ENCODE data around the gene SLC2A1. TPM values are rescaled to one million over a fixed set of nuclear protein-coding genes. Genes with fewer than 3 reads are reported as not detected.

Gene SLC2A1
- total RNA-seq, 6 donors from 2014 or later: 6.3 to 24.3 (median 10.5) TPM

GRCh38 chr1:42941640-42942330 lies 16.9 kb downstream of the SLC2A1 start:
- Histone ChIP-seq H3K4me3 (no peak overlapping the region), H3K27me3 (no peaks in the 10 kb centered on the region), H3K36me3 (no peaks in the 10 kb centered on the region), H3K27ac (peak overlapping the region; percentile 38 to 71 (median 53)), H3K4me1 (peaks cover 74 to 90% (median 83%) of the 10 kb centered on the region in 4 donors), H3K9me3 (no peaks in the 10 kb centered on the region)
- 45 to 56% methylated on average over 9 of the region's 9 CpGs for WGBS, 2 donors
- DNase-seq (peak in 1 of 2 donors; percentile 95), ATAC-seq (ENCODE audit: low FRiP score in 2 of 2) (peak; percentile 73 to 84)
- no peak for TF ChIP-seq POLR2A (IDR thresholded peaks at IDR 0.05)
- peak; percentile 56 to 80 for TF ChIP-seq POLR2AphosphoS5 (IDR thresholded peaks at IDR 0.05)
- no peak for TF ChIP-seq CTCF (IDR thresholded peaks at IDR 0.05)
- TF ChIP-seq EP300 (IDR thresholded peaks at IDR 0.05): peak in 2 of 4 donors; percentile 56 to 67

DNA sequence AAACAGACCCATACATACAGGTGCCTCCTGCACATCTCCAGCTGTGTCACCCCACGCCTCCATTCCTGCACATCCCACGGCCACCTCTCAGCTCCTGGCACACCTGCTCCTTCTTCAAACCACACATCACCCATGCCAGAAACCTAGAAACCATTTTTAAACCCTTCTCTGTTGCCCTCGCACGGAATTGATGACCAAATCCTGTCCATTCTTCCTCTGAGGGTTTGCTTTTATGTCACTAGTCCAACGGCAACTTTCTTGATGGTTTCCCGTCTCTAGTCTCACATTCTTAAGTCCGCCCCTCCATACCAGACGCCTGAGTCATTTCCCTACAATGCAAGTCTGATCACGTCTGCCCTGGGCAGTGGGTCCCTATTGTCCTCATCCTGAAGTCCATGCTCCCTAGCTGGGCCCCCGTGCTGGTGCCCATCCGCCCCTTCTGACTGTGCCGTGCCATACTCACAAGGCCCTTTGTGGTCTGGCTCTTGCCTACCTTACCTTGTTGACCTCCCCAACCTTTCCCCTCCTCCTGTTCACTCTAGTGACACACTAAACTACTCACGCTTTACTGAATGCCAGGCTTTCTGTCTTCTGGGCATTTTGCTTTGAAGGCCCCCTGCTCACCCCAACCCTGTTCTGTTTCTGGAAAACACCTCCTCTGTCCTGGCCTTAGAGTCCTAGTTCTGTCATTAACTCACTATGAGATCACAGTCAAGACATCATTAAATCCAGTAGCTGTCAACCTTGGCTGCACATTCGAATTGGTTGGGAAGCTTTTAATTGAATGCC lies 17.6 kb downstream of the SLC2A1 start:
- Histone ChIP-seq H3K4me1 (peaks cover 79 to 95% (median 90%) of the 10 kb centered on the region in 4 donors), H3K27ac (peak overlapping the region; percentile 38 to 71 (median 53)), H3K27me3 (no peaks in the 10 kb centered on the region), H3K9me3 (no peaks in the 10 kb centered on the region), H3K4me3 (no peak overlapping the region), H3K36me3 (no peaks in the 10 kb centered on the region)
- ATAC-seq (ENCODE audit: low FRiP score in 2 of 2): peak; percentile 20 to 48
- DNase-seq: peak in 1 of 2 donors; percentile 79
- 39 to 47% methylated on average over 14 of the region's 14 CpGs for WGBS, 2 donors
- TF ChIP-seq POLR2A (IDR thresholded peaks at IDR 0.05) (no peak), POLR2AphosphoS5 (IDR thresholded peaks at IDR 0.05) (peak; percentile 10 to 52), EP300 (IDR thresholded peaks at IDR 0.05) (peak in 1 of 4 donors; percentile 41)

- 72 to 76% methylated on average over 9 to 14 of the region's 14 CpGs for WGBS, 2 donors
- Histone ChIP-seq H3K27me3 (no peaks in the 10 kb centered on the region), H3K4me3 (no peak overlapping the region), H3K4me1 (peaks cover 67 to 98% (median 93%) of the 10 kb centered on the region in 4 donors), H3K27ac (peak overlapping the region in 3 of 4 donors; percentile 39 to 87 (median 76)), H3K36me3 (no peaks in the 10 kb centered on the region), H3K9me3 (no peaks in the 10 kb centered on the region)
- DNase-seq (peak in 1 of 2 donors; percentile 74), ATAC-seq (ENCODE audit: low FRiP score in 2 of 2) (peak in 1 of 2 donors; percentile 12)
- TF ChIP-seq POLR2A (IDR thresholded peaks at IDR 0.05) (no peak), POLR2AphosphoS5 (IDR thresholded peaks at IDR 0.05) (no peak), EP300 (IDR thresholded peaks at IDR 0.05) (peak in 1 of 4 donors; percentile 7), CTCF (IDR thresholded peaks at IDR 0.05) (no peak)
These were observed 19.7 kb downstream of the SLC2A1 start for GRCh38 chr1:42938645-42939615.

DNA sequence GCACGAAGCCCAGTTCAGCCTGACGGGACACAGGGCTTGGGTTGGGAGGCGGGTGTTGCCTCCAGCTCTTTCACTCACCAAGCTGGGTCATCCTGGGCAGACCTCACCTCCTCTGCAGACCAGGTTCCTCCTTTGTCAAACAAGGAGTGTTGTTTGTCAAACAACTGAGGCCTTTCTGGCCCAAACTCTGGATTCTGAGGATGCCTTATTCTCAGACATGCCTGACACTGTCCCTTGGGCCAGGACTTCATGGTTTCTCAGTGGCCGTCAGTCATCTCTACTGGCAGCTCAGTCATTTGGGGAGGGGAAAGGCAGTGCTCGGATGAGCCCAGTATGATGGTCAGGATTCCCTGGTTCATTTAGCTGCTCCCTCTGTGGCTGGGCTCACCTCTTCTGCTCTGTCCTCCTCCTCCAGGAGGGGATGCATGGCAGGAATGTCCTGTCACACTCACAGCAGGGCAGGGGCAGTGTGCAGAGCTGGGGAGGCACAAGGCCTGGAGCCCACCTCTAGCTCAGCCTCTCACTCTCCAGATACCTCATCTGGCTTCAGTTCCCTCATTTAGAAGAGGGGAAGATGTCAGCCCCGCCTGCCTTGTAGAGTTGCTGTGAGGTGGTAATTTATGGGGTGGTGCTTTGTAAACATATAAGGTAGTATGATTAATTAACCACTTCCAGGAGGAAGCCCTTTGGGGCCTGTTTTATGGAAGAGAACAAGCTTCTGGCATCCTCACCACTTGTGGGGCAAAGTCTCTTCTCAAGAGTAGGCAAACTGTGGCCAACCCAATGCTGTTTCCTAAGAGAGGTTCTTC lies 20.6 kb downstream of the SLC2A1 start:
- no peak for DNase-seq
- no peak overlapping the region for H3K4me3 ChIP-seq
- peak overlapping the region in 3 of 4 donors; percentile 39 to 87 (median 76) for H3K27ac ChIP-seq
- peaks cover 64 to 98% (median 92%) of the 10 kb centered on the region in 4 donors for H3K4me1 ChIP-seq
- H3K36me3 ChIP-seq: no peaks in the 10 kb centered on the region
- H3K27me3 ChIP-seq: no peaks in the 10 kb centered on the region
- TF ChIP-seq POLR2AphosphoS5 (IDR thresholded peaks at IDR 0.05): no peak
- TF ChIP-seq CTCF (IDR thresholded peaks at IDR 0.05): no peak
- TF ChIP-seq POLR2A (IDR thresholded peaks at IDR 0.05): no peak
- ATAC-seq (ENCODE audit: low FRiP score in 2 of 2): no peak
- 84 to 86% methylated on average over 6 of the region's 6 CpGs for WGBS, 2 donors
- no peaks in the 10 kb centered on the region for H3K9me3 ChIP-seq
